Mammary epithelial cell (primary cell): ENCODE measurements around the gene RNF220.

ENCODE experiments used
- CTCF ChIP-seq, 2 donors: IDR thresholded peaks in 1 of 2; conservative IDR thresholded peaks in 1 of 2; 2 replicates each; pipeline ENCODE4 v1.5.1; 2011 to 2012; ENCODE audit warnings: inconsistent platforms in 2 of 2, low read length in 2 of 2, mild to moderate bottlenecking in 2 of 2, control low read depth in 1 of 2, low read depth in 1 of 2; ENCODE audit not compliant: insufficient read depth in 1 of 2; ENCODE audit errors: extremely low read depth in 1 of 2
- EZH2 ChIP-seq: IDR thresholded peaks from 2 replicates; pipeline ENCODE4 v1.6.1; 2012; ENCODE audit warnings: low read length, inconsistent platforms, borderline replicate concordance

- no peak for TF ChIP-seq CTCF (conservative IDR thresholded peaks at IDR 0.05 in 1 of 2, IDR thresholded peaks at IDR 0.05 in 1 of 2; ENCODE audit: extremely low read depth in 1 of 2, insufficient read depth in 1 of 2, low read depth in 1 of 2, low read length in 2 of 2)
- no peak for TF ChIP-seq EZH2
Observed at GRCh38 chr1:44534771-44535170, 129.7 kb downstream of the RNF220 start.
